GM19025 (cell line): ENCODE results near the gene TMEM63C.
"Not testable (repeated sequence)": the region's sequence is repeated elsewhere in the genome, so short reads cannot be mapped to it uniquely, and the experiment has no call there.

Experiments used
- ATAC-seq: cut with Tn5 transposase; IDR thresholded peaks from one replicate; pipeline ENCODE4 v1.9.1; 2021; ENCODE audit warnings: mild to moderate bottlenecking, low read depth, moderate library complexity; ENCODE audit not compliant: unreplicated experiment

TMEM63C gene

GRCh38 chr14:77272261-77272660 lies 90.7 kb downstream of the TMEM63C start:
- no peak for ATAC-seq

GRCh38 chr14:77273796-77274195 lies 92.2 kb downstream of the TMEM63C start:
- no peak for ATAC-seq

GRCh38 chr14:77275041-77275580 lies 93.5 kb downstream of the TMEM63C start:
- ATAC-seq = no peak

- ATAC-seq = no peak
These were observed 94.0 kb downstream of the TMEM63C start for GRCh38 chr14:77275601-77276017.

GRCh38 chr14:77276295-77276935 lies 94.8 kb downstream of the TMEM63C start:
- no peak for ATAC-seq

GRCh38 chr14:77276959-77277358 lies 95.4 kb downstream of the TMEM63C start:
- ATAC-seq = no peak

- ATAC-seq = no peak
These were observed 97.0 kb downstream of the TMEM63C start for GRCh38 chr14:77278461-77279230.

- no peak for ATAC-seq
These were observed 98.1 kb downstream of the TMEM63C start for GRCh38 chr14:77279719-77280118.

GRCh38 chr14:77280921-77281320 lies 99.3 kb downstream of the TMEM63C start:
- ATAC-seq = not testable (repeated sequence)

GRCh38 chr14:77281852-77282410 lies 100.3 kb downstream of the TMEM63C start:
- no peak for ATAC-seq

- no peak for ATAC-seq
These were observed 102.5 kb downstream of the TMEM63C start for GRCh38 chr14:77284066-77284465.

GRCh38 chr14:77284466-77284865 lies 102.9 kb downstream of the TMEM63C start:
- no peak for ATAC-seq

GRCh38 chr14:77286576-77286975 lies 105.0 kb downstream of the TMEM63C start:
- ATAC-seq = no peak

GRCh38 chr14:77290705-77291104 lies 109.1 kb downstream of the TMEM63C start:
- ATAC-seq = no peak

GRCh38 chr14:77296155-77296554 lies 114.6 kb downstream of the TMEM63C start:
- no peak for ATAC-seq

GRCh38 chr14:77296906-77297305 lies 115.3 kb downstream of the TMEM63C start:
- ATAC-seq = no peak

- ATAC-seq = no peak
These were observed 118.2 kb downstream of the TMEM63C start for GRCh38 chr14:77299771-77300170.

- peak; percentile 52 for ATAC-seq
These were observed 119.5 kb downstream of the TMEM63C start for GRCh38 chr14:77301103-77301502.

GRCh38 chr14:77302926-77303325 lies 121.3 kb downstream of the TMEM63C start:
- ATAC-seq = no peak

GRCh38 chr14:77303417-77304156 lies 122.0 kb downstream of the TMEM63C start:
- no peak for ATAC-seq

- ATAC-seq = no peak
These were observed 124.1 kb downstream of the TMEM63C start for GRCh38 chr14:77305696-77306095.
